SHP77 treated with DMSO at 0.1 percent for 48 hours (cell line): ENCODE data around the gene DOK4.
"Not testable (repeated sequence)": the region's sequence is repeated elsewhere in the genome, so short reads cannot be mapped to it uniquely, and the experiment has no call there.

Experiments
- DNase-seq: peaks from one replicate; lab custom pipeline; 2025; lab: John Stamatoyannopoulos, UW

The DOK4 gene

DNA sequence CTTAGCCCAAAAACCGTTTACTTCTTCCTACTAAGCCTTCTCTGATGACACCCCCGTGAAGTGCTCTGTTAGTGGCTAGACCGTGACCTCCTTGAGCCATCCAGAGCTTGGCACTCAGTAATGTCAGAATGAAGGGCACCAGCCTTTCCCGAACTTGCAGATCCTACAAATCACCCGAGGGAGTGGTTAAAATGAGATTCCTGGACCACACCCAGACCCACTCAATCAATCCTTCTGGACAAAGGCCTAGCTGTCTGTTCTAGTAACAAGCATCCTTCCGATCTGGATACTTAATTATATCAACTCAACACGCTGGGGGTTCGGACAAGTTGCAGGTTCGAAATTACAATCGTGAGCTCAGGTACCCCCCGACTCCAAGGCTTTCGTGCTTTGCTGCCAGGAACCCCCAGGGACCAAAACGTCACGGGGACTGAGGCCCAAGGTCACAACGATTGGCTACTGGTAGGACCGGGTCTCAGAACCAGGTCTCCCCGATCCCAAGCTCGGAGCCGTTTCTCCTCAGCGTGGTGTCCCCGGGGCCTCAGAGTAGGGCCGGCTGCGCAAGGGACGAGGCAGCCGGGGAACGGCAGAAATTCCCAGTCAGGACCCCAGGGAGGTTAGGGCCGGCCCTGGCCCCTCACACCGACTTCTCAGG lies 39.6 kb downstream of the DOK4 start:
- DNase-seq = peak; percentile 36

DNA sequence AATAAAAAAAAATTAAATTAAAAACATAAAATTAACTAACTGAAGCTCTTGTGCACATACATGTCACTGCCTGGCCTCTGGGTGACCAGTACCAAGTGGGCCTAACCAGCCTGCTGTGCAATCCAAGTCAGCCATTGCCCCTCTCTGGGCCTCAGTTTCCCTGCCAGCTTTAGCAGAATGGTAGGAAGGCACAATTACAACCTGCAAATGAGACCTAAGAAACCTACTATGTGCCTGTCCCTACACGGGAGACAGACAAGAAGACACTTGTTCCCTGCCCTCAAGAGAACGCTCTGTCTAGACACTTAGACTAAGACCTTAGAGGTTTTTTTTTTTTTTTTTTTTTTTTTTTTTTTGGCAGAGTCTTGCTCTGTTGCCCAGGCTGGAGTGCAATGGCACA lies 40.8 kb downstream of the DOK4 start:
- no peak for DNase-seq

DNA sequence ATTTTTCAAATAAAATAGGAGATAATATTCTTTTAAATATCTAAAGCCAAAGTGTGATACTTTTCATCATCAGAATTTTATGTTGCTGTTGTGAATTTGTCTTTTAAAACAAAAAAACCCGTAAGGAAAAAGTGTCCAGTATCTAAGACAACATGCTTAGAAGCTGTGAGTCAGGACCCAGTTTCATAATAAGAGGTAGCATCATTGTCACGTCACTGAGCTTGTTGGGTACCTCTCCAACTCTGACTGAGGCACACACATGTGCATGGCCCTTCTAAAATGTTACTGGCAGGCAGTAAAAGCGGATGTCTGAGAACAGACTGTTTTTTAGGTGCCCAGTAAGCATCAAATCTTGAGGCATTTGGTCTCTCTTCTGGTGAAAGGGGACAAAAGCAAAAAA lies 41.6 kb downstream of the DOK4 start:
- DNase-seq = no peak

DNA sequence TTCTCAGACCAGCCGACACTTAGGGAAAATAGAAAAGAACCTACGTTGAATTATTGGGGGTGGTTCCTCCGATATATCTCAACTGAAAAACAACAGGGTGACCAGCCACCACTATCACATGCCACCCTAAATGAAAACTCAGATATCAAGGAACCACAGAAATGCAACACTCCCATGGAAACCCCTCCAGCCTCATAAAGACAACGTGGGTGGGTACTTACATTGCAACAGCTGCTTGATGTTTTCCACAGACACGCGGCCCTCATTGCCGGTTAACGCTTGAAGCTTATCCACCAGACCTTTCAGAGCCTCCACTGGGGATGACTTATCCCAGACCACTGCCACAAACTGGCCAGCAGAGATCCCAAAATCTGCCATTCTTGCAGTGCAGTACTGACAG lies 45.7 kb downstream of the DOK4 start:
- not testable (repeated sequence) for DNase-seq

DNA sequence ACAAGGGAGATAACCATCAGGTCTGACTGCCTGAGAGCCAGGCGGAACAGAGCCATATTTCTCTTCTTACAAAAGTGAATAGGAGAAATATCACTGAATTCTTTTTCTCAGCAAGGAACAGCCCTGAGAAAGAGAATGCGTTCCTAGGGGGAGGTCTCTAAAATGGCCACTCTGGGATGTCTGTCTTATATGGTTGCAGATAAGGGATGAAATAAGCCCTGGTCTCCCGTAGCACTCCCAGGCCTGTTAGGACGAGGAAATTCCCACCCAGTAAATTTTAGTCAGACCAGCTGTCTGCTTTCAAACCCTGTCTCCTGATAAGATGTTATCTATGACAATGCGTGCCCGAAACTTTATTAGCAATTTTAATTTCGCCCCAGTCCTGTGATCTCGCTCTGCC lies 46.3 kb downstream of the DOK4 start:
- DNase-seq = not testable (repeated sequence)

DNA sequence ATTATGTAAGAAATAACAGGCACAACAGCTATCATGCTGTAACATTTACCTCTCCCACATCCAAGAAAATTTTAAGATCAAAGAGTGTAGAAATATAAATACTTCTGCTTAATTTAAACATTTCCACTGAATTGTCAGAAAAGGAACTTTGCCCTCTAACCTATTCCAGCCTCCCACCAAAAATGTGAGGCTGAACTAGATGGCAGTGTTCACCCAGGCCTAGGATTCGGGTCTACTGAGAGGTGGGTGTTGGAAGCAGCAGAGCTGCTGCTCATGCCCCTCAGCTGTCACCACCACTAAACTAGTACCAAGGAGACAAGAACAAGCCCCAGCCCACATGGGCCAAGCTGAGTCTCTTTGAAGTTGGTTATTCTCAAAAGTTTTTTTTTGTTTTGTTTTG lies 50.5 kb downstream of the DOK4 start:
- DNase-seq = no peak

DNA sequence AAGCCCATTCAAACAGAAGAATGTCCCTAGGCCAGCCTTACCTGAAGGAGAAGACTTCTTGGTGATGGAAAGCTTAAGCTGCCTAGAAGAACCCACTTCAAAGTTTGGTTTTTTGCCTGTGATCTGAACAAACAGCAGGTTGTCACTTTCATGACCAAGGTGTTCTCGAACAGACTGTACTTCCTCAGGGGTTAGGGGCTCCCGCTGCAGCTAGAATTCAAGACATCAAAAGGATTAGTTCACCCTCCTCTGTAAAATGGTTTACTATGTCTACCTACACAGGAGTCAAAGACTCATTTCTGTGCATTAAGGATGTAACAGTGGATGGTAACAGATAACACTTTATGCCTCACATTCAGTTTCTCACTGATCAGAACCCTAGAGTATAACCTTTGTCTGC lies 52.3 kb downstream of the DOK4 start:
- no peak for DNase-seq

DNA sequence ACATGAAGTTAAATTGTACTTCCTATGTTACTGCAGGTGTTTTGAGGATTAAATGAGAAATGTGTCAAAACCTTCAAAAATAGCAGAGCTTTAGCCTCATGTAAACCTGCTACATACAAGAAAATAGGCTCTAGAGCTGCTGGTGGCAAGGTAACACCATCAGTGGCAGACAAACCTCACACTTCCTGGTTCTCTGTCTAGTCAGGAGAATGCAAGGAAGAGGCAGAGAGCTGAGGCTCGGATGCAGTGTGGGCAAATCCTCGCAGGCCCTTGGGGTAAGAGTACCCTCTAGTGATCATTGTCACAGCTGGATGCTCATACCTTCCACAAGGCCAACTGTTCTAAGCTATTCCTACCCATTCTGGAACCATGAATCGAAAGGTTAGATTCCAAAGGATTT lies 53.3 kb downstream of the DOK4 start:
- DNase-seq = no peak

DNA sequence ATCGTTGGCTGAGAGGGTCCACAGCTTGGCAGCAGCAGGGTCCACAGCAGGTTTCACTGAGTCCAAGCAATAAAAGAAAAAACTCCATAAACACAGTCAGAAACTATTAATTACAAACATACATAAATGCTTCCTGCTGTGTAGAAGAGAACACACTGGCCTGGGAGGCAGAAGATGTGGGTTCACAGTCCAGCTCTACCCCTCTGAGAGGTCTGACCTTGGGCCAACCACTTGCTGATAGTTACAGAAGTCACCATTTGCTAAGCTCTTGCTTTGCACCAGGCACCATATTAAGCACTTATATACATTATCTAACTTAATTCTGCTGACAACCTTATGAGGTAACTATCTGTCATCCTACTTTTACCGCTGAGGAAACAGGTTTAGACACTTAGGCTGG lies 53.8 kb downstream of the DOK4 start:
- DNase-seq = no peak

DNA sequence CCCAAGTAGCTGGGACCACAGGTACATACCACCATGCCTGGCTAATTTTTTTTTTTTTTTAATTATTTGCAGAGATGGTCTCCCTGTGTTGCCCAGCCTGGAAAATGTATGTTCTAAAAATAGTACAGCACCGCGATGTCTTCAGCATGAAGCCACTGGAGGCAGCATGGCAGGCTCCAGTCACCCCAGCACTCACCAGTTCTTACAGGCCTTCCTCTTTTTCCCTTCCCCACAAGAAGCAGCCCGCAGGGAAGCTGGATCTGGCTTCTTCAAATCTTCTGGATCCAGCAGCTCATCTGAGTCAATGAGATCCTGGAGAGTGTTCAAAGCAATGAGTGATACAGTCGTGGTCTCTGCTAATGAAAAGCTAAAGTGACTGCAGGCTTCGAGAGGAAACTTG lies 55.3 kb downstream of the DOK4 start:
- DNase-seq = no peak

DNA sequence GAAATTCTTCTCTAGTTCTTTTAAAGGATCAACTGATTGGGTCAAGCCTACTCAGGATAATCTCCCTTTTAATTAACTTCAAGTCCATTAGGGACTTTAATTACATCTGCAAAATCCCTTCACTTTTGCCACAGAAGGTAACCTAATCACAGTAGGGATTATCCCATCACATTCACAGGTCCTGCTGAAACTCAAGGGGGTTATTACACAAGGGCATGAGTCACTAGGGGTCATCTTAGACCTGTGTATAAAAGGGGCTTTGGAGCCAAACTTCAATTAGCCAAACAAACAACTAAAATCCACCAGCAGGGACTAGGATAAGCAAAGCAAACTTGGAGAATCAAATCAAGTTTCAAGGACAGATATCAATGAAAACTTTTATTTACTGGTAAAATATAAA lies 58.5 kb downstream of the DOK4 start:
- DNase-seq = no peak

DNA sequence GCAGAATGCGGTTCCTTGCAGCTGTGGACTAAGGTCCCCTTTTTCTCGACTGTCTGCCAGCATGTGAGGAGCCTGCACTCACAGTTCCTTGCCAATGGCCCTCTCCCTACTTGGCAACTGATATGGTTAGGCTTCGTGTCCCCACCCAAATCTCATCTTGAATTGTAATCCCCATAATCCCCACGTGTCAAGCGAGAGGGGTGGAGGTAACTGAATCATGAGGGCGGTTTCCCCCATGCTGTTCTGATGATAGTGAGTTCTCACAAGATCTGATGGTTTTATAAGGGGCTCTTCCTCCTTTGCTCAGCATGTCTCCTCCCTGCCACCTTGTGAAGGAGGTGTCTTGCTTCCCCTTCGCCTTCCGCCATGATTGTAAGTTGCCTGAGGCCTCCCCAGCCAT lies 59.0 kb downstream of the DOK4 start:
- no peak for DNase-seq

DNA sequence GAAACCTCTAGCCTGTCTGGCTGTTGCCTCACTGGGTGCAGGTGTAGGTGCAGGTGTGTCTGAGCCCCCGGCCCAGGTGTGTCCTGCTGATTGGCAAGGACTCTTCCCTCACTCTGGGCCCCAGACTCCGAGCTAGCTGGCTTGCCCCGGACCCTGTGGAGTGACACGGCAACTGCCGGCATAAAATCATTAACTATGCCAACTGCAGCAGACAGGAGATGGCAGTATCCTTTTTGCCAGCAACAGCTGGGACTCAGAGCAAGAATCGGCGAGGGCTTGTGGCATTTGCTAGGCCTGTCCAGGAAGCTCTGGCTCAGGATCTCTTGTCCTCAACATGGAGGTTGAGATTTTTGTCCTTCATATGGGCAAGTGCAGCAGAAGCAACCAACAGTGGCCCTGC lies 59.9 kb downstream of the DOK4 start:
- no peak for DNase-seq

DNA sequence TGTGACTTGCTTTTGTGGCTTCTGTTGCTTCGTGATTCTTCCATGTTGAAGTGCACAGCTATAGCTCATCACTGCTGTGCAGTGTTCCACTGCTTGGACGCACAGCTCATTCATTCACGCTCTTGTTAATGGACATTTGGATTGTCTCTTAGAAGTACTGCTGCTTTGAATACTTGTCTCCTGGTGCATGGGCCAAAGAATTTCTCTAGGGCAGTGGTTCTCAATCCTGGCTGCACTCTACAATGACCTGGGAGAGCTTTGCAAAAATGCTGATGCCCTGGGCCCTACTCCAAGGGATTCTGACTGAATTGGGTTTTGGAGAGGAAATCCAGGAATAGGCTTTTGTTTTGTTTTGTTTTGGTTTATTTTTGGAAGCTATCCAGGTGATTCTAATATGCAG lies 61.7 kb downstream of the DOK4 start:
- no peak for DNase-seq

DNA sequence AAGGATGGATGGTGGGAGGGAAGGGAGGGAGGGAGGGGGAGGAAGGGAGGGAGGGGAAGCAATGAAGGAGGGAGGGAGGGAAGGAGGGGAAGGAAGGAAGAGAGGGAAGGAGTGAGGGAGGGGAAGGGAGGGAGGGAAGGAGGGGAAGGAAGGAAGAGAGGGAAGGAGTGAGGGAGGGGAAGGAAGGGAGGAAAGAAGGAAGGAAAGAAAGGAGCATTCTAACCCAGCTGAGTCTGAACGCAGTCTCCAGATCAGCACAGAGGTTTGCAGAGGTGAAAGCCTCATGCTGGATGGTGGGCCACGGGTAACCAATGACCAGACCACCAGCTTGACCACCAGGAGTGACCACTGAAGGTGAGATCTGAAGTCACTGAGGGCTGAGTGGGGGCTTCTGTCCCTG lies 63.1 kb downstream of the DOK4 start:
- DNase-seq = no peak

DNA sequence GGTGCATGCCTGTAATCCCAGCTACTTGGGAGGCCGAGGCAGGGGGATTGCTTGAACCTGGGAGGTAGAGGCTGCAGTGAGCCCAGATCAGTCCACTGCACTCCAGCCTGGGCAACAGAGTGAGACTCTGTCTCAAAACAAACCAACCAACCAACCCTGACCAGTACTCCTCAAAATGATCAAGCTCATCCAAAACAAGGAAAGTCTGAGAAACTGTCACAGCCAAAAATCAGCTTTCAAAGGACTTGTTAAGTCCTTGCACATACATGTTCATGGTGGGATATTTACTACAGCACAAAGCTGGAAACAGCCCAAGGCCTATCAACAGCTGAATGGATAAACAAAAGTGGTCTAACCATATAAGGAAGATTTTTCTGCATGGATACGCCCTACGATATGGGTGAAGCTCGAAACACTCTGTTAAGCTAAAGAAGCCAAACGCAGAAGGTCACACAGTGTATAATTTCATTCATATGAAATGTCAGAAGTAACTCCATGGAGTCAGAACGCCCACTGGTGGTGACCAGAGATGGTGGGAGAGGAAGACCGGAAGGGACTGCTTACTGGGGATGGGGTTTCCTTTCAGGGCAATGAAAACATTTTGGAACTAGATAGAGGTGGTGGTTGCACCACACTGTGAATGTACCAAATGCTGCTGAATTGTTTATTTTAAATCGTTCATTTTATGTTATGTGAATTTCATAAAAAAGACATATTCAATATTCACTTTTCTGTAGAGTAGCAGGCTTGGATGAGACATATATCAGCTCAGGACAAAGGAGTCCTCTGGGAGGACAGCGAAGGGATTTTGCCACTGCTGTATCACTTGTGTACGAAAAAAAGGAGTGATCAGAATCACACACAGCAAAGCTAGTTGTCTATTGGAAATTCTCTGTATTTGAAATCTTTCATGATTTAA lies 64.0 kb downstream of the DOK4 start:
- DNase-seq = peak; percentile 67
